Loucy (cell line): ENCODE data around the gene DSCAM.

Source experiments
- CTCF ChIP-seq: fragments of 200-600 bp; sonication (generic); conservative IDR thresholded peaks from 2 replicates; pipeline ENCODE4 v1.5.1; 2014; ENCODE audit warnings: mild to moderate bottlenecking, antibody characterized with exemption, low read length
- EZH2phosphoT487 ChIP-seq: fragments of 200-600 bp; IDR thresholded peaks from 2 replicates; pipeline ENCODE4 v1.6.1; 2018; ENCODE audit warnings: antibody characterized with exemption, mild to moderate bottlenecking, moderate library complexity, borderline replicate concordance

GRCh38 chr21:40270047-40270446, 576.9 kb downstream of the DSCAM start:
- TF ChIP-seq CTCF, result no peak
- TF ChIP-seq EZH2phosphoT487, result no peak
